Fibroblast of skin of scalp (primary cell): ENCODE data around the gene ASXL1.

ENCODE experiments used
- DNase-seq: peaks from one replicate; pipeline ENCODE4 v3.0.0-alpha.2; 2013

Gene ASXL1

DNA sequence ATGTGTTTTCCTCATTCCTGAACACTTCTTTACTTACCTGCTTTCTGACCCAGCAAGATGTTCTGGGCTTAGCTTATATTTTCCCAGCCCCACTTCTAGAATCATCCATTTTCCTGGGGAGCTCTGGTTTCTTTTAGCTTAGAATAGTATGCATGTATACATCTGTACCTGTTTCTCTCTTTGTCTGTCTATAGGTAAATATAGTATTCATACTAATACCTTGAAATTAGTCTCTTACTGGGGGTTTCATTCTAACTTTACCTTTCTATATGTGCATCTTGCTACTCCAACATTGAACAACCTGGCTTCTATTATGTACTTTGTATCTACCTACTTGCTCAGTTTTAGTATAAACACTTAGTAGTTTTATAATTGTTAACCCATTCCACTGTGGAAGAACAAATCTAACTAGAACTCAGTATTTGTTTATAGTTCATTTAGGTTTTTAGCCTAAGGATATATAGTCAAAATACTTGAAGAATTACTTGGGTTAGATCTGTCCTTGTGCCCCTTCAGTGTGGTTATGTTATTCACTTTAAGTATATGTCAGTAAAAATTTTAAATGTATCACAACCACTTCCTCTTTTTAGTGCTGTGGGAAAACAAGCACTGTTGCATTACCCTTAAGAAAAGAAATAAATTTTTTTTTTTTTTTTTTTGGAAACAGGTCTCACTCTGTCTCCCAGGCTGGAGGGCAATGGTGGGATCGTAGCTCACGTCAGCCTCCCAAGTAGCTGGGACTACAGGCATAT is 54.0 kb downstream of the ASXL1 start:
- DNase-seq, result no peak

DNA sequence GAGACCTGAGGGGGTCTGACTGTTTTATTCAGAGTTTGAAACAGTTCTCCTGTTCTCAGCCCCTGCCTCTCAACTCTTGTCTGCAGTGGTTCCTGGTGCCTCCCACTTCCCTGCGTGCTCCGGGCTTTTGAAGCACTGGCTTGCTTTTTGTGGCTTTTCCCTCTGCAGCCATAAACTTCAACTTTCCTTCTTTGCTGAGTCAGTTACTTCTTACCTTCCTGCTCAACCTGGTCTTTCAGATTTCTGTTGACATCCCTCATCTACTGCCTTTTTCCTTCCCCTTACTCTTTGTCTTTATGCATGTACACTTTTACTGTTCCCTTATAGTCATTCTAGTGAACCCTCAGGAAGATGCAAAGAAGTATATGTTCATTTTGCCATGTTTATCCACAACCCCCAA is 57.4 kb downstream of the ASXL1 start:
- DNase-seq, result no peak

DNA sequence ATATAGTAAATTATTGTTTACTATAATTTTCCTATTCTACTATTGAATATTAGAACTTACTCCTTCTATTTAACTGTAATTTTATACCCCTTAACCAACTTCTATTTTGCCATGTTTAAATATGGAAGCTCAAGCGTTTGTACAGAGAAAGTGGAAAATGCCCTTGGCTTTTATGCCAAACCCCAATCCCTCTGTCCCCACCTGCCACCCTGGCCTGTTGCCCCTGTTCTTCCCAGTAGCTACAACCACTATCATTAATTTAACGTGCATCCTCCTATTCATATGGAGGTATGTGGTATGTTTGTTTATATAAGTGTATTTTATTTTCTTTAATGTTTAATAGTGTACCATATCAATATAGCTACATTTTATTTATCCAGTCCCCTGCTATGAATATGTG is 58.1 kb downstream of the ASXL1 start:
- no peak for DNase-seq

DNA sequence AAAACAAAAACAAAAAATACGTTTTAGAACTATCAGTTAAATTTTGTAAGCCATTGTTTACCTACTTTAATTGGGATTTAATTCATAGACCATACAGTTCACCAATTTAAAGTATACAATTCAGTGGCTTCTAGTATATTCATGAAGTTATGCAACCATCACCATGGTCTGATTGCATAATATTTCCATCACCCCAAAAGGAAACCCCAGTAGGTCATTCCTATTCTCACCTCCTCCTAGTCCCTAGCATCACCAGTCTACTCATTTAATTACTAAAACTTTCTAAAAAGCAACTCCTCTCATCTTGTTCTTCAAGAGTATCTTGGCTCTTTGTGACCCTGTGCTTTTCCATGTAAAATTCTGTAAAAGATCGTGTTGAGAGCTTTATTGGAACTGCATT is 60.2 kb downstream of the ASXL1 start:
- DNase-seq, result no peak

DNA sequence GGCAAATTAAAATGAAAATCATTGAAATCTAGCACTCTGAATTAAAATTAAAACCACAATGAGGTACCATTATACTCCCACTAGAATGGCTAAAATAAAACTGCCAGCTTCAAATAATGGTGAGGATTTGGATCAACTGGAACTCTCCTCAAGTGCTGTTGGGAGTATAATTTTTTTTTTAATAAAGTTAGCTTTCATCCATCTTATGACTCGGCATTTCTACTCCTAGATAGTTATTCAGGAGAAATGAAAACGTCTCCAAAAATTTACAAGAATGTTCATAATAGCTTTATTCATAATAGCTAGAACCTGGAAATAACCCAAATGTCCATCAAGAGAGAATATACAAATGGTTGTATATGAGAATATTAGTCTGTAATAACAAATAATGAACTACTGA is 63.2 kb downstream of the ASXL1 start:
- peak; percentile 9 for DNase-seq

DNA sequence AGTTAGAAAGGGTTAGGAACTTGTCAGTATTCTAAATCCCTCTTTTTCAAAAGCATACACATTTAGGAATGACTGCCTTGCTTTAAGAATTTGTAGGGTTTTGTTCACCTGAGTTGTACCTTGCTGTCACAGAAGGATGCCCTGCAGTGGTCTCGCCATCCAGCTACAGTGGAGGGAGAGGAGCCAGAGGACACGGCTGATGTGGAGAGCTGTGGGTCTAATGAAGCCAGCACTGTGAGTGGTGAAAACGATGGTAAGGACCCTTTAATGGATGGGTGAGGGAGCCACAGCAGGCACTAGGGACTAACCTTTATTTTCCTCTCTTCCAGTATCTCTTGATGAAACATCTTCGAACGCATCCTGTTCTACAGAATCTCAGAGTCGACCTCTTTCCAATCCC is 69.9 kb downstream of the ASXL1 start:
- DNase-seq, result no peak

DNA sequence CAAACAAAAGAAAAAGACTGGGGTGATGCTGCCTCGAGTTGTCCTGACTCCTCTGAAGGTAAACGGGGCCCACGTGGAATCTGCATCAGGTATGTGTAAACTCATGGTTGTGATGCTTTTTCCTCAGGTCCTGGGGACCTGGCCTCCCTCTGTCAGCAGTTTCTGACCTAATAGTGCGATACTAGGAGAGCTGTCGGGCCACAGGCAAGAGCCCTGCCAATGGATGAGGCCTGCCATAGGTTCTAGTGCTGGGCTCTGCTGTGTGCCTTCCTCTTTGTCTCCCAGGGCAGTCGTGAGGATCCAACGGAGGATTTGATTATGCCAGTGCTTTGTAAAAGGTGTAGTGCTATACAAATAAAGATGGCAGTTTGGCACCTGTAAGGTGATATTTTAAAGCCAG is 71.2 kb downstream of the ASXL1 start:
- DNase-seq, result no peak

DNA sequence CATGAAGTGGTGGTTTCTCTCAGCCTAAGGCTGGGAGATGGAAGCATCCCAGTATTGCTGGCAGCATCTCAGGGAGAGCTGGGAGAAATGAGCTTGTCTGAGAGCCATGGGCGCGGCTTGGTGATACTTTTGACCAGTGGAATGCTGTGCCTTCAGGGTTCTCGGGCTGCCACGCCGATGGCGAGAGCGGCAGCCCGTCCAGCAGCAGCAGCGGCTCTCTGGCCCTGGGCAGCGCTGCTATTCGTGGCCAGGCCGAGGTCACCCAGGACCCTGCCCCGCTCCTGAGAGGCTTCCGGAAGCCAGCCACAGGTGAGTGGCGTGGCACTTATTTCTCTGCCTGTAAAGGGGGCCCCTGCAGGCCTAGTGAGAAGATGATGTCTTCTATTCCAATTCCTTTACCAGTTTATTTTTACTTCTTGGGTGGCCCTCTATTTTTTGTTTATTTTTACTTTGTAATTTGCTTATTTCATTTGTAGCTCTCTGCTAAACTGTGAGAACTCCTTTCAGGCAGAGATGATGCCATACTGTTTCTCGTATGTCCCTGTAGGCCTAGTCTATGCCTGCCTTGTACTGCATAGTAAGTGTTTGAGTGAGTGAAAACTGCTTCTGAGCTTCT is 71.7 kb downstream of the ASXL1 start:
- DNase-seq, result no peak

DNA sequence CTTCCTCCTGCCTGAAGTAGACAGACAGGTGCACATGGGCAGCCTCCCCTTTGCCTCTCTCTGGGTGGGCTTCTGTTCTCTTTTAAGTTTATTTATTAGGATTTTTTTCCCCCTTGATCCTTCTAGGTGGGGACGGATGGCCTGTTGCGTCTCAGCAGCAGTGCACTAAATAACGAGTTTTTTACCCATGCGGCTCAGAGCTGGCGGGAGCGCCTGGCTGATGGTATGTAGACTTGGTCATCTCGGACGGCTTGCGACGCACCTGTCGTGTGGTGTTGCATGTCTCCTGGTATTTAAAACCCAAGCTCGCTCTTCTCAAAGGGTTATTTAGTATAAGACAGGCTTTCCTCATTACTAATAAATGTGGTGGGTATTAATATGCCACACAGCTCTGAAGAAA is 73.3 kb downstream of the ASXL1 start:
- DNase-seq, result no peak

DNA sequence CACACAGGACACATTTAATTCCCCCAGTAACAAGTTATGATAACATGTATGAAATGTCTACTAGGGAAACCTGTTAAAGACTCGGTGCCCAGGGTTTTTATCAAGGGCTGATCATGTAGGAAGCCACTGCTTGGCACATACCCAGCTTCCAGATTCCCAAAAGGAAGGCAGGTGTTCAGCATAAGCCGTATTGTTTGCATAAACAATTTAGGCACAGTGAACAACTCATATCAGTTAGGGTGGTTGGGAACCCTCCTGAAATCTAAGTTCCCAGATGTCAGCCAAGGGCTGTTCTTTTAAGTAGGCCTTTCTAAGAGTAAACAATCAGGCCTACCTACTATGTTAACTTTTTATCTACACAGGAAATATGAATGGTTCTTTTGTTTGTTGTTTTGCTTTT is 74.1 kb downstream of the ASXL1 start:
- DNase-seq, result no peak

DNA sequence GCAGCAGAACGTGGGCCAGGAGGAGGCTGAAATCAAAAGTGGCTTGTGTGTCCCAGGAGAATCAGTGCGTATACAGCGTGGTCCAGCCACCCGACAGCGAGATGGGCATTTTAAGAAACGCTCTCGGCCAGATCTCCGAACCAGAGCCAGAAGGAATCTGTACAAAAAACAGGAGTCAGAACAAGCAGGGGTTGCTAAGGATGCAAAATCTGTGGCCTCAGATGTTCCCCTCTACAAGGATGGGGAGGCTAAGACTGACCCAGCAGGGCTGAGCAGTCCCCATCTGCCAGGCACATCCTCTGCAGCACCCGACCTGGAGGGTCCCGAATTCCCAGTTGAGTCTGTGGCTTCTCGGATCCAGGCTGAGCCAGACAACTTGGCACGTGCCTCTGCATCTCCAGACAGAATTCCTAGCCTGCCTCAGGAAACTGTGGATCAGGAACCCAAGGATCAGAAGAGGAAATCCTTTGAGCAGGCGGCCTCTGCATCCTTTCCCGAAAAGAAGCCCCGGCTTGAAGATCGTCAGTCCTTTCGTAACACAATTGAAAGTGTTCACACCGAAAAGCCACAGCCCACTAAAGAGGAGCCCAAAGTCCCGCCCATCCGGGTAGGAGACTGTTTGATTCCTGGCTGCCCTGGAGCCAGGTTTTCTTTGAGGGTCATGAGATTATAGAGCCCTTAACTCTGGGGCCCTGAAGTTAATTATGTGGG is 75.3 kb downstream of the ASXL1 start:
- no peak for DNase-seq

DNA sequence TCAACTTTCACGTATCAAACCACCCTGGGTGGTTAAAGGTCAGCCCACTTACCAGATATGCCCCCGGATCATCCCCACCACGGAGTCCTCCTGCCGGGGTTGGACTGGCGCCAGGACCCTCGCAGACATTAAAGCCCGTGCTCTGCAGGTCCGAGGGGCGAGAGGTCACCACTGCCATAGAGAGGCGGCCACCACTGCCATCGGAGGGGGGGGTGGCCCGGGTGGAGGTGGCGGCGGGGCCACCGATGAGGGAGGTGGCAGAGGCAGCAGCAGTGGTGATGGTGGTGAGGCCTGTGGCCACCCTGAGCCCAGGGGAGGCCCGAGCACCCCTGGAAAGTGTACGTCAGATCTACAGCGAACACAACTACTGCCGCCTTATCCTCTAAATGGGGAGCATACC is 76.3 kb downstream of the ASXL1 start:
- no peak for DNase-seq

DNA sequence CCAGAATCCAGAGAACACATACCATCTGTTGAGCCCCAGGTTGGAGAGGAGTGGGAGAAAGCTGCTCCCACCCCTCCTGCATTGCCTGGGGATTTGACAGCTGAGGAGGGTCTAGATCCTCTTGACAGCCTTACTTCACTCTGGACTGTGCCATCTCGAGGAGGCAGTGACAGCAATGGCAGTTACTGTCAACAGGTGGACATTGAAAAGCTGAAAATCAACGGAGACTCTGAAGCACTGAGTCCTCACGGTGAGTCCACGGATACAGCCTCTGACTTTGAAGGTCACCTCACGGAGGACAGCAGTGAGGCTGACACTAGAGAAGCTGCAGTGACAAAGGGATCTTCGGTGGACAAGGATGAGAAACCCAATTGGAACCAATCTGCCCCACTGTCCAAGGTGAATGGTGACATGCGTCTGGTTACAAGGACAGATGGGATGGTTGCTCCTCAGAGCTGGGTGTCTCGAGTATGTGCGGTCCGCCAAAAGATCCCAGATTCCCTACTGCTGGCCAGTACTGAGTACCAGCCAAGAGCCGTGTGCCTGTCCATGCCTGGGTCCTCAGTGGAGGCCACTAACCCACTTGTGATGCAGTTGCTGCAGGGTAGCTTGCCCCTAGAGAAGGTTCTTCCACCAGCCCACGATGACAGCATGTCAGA is 77.4 kb downstream of the ASXL1 start:
- no peak for DNase-seq

DNA sequence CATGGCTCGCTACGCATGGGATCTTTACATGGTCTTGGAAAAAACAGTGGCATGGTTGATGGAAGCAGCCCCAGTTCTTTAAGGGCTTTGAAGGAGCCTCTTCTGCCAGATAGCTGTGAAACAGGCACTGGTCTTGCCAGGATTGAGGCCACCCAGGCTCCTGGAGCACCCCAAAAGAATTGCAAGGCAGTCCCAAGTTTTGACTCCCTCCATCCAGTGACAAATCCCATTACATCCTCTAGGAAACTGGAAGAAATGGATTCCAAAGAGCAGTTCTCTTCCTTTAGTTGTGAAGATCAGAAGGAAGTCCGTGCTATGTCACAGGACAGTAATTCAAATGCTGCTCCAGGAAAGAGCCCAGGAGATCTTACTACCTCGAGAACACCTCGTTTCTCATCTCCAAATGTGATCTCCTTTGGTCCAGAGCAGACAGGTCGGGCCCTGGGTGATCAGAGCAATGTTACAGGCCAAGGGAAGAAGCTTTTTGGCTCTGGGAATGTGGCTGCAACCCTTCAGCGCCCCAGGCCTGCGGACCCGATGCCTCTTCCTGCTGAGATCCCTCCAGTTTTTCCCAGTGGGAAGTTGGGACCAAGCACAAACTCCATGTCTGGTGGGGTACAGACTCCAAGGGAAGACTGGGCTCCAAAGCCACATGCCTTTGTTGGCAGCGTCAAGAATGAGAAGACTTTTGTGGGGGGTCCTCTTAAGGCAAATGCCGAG is 78.2 kb downstream of the ASXL1 start:
- DNase-seq, result no peak

DNA sequence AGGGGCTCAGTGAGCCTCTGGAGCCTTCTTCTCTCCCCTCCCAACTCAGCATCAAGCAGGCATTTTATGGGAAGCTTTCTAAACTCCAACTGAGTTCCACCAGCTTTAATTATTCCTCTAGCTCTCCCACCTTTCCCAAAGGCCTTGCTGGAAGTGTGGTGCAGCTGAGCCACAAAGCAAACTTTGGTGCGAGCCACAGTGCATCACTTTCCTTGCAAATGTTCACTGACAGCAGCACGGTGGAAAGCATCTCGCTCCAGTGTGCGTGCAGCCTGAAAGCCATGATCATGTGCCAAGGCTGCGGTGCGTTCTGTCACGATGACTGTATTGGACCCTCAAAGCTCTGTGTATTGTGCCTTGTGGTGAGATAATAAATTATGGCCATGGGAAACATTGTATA is 78.8 kb downstream of the ASXL1 start:
- no peak for DNase-seq

DNA sequence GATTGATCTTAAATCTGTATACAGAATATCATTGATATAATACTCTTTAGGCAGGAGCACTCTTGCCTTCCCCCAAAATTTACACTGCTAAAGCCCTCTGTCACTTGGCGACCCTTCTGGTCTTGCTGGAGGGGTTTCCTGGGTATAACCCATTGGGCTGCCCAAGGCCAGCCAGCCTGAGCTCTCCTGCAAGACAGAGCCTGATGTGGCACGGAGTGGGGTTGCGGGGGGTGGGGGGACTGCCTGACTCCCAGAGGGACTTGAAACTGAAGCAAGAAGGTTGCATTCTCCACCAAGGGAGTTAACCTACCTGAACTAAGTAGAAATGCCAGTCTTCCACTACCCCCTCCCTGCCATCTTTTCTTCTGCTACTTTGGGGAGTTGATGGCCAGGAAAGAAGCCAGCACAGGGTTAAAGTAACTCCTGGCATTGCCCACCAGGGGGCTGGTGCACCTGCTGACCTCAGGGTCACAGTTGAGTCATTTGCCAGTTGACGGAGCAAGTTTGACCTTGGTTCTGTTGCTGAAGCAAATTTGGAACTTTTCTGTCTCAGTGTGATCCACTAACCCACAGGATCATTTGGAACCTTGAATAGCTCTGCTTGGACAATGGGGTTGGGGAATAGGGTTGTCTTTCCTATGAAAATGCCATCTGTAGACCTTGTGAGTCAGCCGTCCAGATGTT is 79.4 kb downstream of the ASXL1 start:
- no peak for DNase-seq

DNA sequence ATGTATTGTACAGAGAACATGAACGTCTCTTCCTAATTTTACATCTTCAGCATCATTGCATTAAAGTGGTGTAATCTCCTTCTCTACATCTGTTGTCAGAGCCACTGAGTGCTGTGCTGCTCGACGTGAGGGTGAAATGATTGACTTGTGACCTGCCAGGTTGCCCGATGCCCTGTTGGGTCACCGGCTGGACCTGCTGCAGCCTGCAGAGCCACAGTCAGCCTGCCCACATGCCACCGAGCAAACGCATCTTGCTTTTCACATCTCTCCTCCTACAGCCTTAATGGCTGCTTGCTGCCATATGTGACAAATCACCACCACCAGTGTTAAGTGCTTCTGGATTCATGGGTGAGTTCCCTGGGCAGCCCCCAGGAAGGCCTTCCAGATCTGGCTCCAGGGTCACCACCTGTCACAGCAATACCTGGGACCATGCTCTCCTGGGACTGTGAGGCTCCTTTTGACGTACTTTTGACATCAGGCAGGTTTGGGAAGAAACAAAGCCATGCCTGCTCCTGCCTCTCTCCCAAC is 80.3 kb downstream of the ASXL1 start:
- no peak for DNase-seq

DNA sequence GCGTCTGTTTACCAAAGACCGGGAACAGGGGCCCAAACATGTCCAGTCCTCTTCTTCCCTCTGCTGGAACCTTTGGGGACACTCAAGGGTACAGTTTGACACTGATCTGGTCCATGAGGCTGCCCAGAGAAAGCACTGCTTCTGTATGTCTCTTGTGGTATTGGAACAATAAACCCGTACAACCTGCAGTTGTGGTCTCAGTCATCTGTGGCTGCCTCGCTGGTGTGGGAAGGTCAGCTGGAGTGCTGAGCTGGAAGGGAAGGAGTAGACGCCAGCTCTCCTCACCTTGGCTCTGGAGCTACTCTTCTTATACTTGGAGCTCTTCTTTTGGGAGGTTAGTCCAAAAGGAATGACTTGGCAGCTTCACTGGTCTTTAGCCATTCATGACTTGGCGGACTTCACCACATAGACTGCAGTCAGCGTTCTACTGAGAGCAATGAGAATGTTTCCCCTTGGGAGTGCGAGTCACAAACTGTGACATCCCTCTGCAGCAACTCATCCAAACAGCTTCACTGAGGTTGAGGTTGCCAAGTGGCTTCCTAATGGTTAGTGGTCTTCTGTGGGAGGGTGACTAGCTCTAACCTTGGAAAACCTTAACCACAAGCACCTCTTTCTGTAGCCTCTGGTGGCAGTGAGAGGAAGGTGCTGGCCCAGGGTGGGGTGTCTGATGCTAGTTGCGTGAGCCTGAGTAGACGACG is 81.2 kb downstream of the ASXL1 start:
- peak; percentile 92 for DNase-seq

DNA sequence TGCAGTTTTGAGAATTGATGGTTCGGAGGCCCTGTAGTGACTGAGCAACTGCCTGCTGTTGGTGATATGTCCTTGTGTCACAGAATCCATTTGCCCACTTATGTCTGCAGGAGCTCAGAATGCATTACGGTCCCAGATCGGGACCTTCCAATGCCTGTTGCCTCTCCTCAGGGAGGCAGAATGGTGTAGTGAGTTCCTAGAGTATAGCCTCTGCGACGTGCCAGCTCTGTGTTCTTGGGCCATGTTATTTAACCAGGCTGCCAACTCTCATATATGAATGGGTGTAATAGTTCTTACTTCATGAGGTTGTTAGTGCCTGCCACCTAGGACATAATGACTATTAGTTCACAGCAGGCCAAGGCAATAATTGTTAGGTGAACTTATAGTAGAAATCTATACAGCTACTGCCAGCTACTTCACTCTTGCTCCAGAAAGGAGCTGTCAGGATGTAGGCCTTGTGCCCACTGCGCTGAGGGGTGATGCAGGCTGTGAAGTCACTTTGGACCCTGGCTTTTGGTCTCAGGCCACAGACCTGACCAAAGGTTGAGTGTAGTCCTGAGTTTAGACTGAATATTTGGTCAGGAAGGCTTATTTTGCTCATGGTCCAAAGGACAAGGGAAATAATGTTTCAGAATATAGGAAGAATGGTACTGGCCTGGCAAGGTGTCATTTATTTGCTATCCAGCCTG is 82.1 kb downstream of the ASXL1 start:
- DNase-seq, result no peak

DNA sequence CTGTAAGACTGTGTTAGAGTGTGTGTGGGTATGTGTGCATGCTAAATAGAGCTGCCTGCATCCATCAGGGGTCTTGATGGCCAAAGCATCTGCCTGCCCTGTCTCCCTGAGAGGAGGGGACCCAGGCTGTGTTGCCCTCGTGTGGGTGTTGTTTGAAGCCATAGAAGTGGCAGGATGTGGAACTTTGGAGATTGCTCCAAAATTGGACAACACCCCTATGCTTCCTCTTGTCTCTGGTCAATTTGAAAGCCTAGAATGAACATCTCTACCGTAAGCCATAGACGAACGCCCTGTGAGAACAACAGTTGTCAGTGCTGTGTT is 82.6 kb downstream of the ASXL1 start:
- no peak for DNase-seq

DNA sequence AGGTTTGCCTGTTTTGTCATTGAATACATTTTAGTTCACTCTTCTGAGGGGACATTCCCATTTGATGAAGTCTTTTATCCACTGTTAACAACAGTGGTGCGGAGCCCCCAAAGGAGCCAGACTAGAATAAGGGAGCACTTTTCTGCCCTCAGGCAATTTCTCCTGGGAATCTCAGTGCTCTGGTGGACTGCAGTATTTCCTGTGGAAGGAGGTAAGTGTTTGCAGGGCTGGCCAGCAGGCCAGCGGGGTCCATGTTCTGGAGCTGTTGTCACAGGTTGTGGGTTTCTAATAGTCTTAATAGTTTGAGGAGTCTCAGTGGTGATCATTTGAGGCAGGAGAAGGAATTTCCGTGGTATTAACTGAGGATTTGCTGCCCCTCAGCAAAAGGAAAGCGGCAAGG is 83.5 kb downstream of the ASXL1 start:
- DNase-seq, result no peak
